ENCODE data around the gene DMRTC2.
"Not testable (repeated sequence)": the region's sequence is repeated elsewhere in the genome, so short reads cannot be mapped to it uniquely, and the experiment has no call there.

DMRTC2 gene

GRCh38 chr19:41866284-41866683 is 21.4 kb downstream of the DMRTC2 start:
- no peak for DNase-seq (ENCODE audit: low read depth in 1 of 2, low spot score in 1 of 2)
- TF ChIP-seq JUND (IDR thresholded peaks at IDR 0.05; ENCODE audit: low read depth) = no peak
- in situ Hi-C loops (cut with HindIII; ENCODE audit: low pct_unique_long_range_greater_than_20kb, low sequenced_read_pairs) = no loop called here

- TF ChIP-seq JUND (IDR thresholded peaks at IDR 0.05; ENCODE audit: low read depth) = no peak
- DNase-seq (ENCODE audit: low read depth in 1 of 2, low spot score in 1 of 2) = no peak
- in situ Hi-C loops (cut with HindIII; ENCODE audit: low pct_unique_long_range_greater_than_20kb, low sequenced_read_pairs) = no loop called here
Measured at GRCh38 chr19:41868120-41868988, 23.5 kb downstream of the DMRTC2 start.

GRCh38 chr19:41868989-41869300 is 24.1 kb downstream of the DMRTC2 start:
- in situ Hi-C loops (cut with HindIII; ENCODE audit: low pct_unique_long_range_greater_than_20kb, low sequenced_read_pairs) = no loop called here
- TF ChIP-seq JUND (IDR thresholded peaks at IDR 0.05; ENCODE audit: low read depth) = no peak
- no peak for DNase-seq (ENCODE audit: low read depth in 1 of 2, low spot score in 1 of 2)

- in situ Hi-C loops (cut with HindIII; ENCODE audit: low pct_unique_long_range_greater_than_20kb, low sequenced_read_pairs) = no loop called here
- TF ChIP-seq JUND (IDR thresholded peaks at IDR 0.05; ENCODE audit: low read depth) = no peak
- DNase-seq (ENCODE audit: low read depth in 1 of 2, low spot score in 1 of 2) = no peak
Measured at GRCh38 chr19:41869374-41869955, 24.6 kb downstream of the DMRTC2 start.

- TF ChIP-seq JUND (IDR thresholded peaks at IDR 0.05; ENCODE audit: low read depth) = no peak
- DNase-seq (ENCODE audit: low read depth in 1 of 2, low spot score in 1 of 2) = no peak
- in situ Hi-C loops (cut with HindIII; ENCODE audit: low pct_unique_long_range_greater_than_20kb, low sequenced_read_pairs) = no loop called here
Measured at GRCh38 chr19:41870401-41870873, 25.6 kb downstream of the DMRTC2 start.

- no peak for DNase-seq (ENCODE audit: low read depth in 1 of 2, low spot score in 1 of 2)
- in situ Hi-C loops (cut with HindIII; ENCODE audit: low pct_unique_long_range_greater_than_20kb, low sequenced_read_pairs) = no loop called here
- TF ChIP-seq JUND (IDR thresholded peaks at IDR 0.05; ENCODE audit: low read depth) = no peak
Measured at GRCh38 chr19:41871573-41872383, 26.9 kb downstream of the DMRTC2 start.

- in situ Hi-C loops (cut with HindIII; ENCODE audit: low pct_unique_long_range_greater_than_20kb, low sequenced_read_pairs) = no loop called here
- no peak for DNase-seq (ENCODE audit: low read depth in 1 of 2, low spot score in 1 of 2)
- TF ChIP-seq JUND (IDR thresholded peaks at IDR 0.05; ENCODE audit: low read depth) = no peak
Measured at GRCh38 chr19:41872384-41872774, 27.5 kb downstream of the DMRTC2 start.

- in situ Hi-C loops (cut with HindIII; ENCODE audit: low pct_unique_long_range_greater_than_20kb, low sequenced_read_pairs) = no loop called here
- peak; percentile 61 to 87 for DNase-seq (ENCODE audit: low read depth in 1 of 2, low spot score in 1 of 2)
- TF ChIP-seq JUND (IDR thresholded peaks at IDR 0.05; ENCODE audit: low read depth) = no peak
Measured at GRCh38 chr19:41872775-41873647, 28.2 kb downstream of the DMRTC2 start.

GRCh38 chr19:41875973-41876372 is 31.1 kb downstream of the DMRTC2 start:
- DNase-seq (ENCODE audit: low read depth in 1 of 2, low spot score in 1 of 2); in situ Hi-C loops (cut with HindIII; ENCODE audit: low pct_unique_long_range_greater_than_20kb, low sequenced_read_pairs): not testable (repeated sequence)

GRCh38 chr19:41876847-41877832 is 32.3 kb downstream of the DMRTC2 start, which contains the start of gene CD79A:
CD79A (plus strand) TSS chr19:41877279; CDS start chr19:41877305, 26 bp downstream.
- no peak for DNase-seq (ENCODE audit: low read depth in 1 of 2, low spot score in 1 of 2)
- in situ Hi-C loops (cut with HindIII; ENCODE audit: low pct_unique_long_range_greater_than_20kb, low sequenced_read_pairs) = no loop called here
- TF ChIP-seq JUND (IDR thresholded peaks at IDR 0.05; ENCODE audit: low read depth) = no peak

Data from T47D (cell line).